KMS-11 (cell line): ENCODE data around the gene FAAP100.

ENCODE experiments used
- H2AFZ ChIP-seq: fragments of 200-600 bp; sonication (generic); 2 replicates; pipeline ENCODE4 v1.6.1; 2016; ENCODE audit warnings: antibody characterized with exemption, mixed run types, low read depth
- H3K27ac ChIP-seq: fragments of 200-600 bp; sonication (generic); 2 replicates; pipeline ENCODE4 v1.6.1; 2016; ENCODE audit warnings: mild to moderate bottlenecking, mixed run types
- H3K27me3 ChIP-seq: fragments of 200-600 bp; sonication (generic); 2 replicates; pipeline ENCODE4 v1.6.1; 2017; ENCODE audit warnings: mild to moderate bottlenecking, low read depth, mixed run types, moderate library complexity; ENCODE audit not compliant: insufficient read depth
- H3K36me3 ChIP-seq: fragments of 200-600 bp; sonication (generic); 2 replicates; pipeline ENCODE4 v1.6.1; 2017; ENCODE audit warnings: mild to moderate bottlenecking, mixed run types; ENCODE audit not compliant: insufficient read depth
- H3K4me1 ChIP-seq: fragments of 200-600 bp; sonication (generic); 2 replicates; pipeline ENCODE4 v1.6.1; 2016; ENCODE audit warnings: mild to moderate bottlenecking, low read depth, mixed run types; ENCODE audit not compliant: poor library complexity, severe bottlenecking
- H3K4me2 ChIP-seq: fragments of 200-600 bp; sonication (generic); 2 replicates; pipeline ENCODE4 v1.7.0; 2016; ENCODE audit warnings: mild to moderate bottlenecking, mixed run types
- H3K4me3 ChIP-seq: fragments of 200-600 bp; sonication (generic); IDR thresholded peaks from 2 replicates; pipeline ENCODE4 v1.6.1; 2017; ENCODE audit warnings: low read depth, low read length, mixed read lengths; ENCODE audit not compliant: insufficient read depth
- H3K79me2 ChIP-seq: fragments of 200-600 bp; sonication (generic); 2 replicates; pipeline ENCODE4 v1.6.1; 2016; ENCODE audit warnings: low read depth, mixed run types; ENCODE audit not compliant: insufficient read depth
- H3K9ac ChIP-seq: fragments of 200-600 bp; sonication (generic); 2 replicates; pipeline ENCODE4 v1.6.1; 2016; ENCODE audit warnings: mild to moderate bottlenecking, mixed run types
- H4K20me1 ChIP-seq: fragments of 200-600 bp; sonication (generic); 2 replicates; pipeline ENCODE4 v1.6.1; 2016; ENCODE audit warnings: mild to moderate bottlenecking, mixed run types; ENCODE audit not compliant: insufficient read depth
- CTCF ChIP-seq: fragments of 200-600 bp; sonication (generic); conservative IDR thresholded peaks from 2 replicates; pipeline ENCODE4 v1.6.1; 2017; ENCODE audit warnings: low read depth, mild to moderate bottlenecking, antibody characterized with exemption, low read length, moderate library complexity, mixed read lengths

Gene FAAP100

GRCh38 chr17:81570964-81571363 lies 18.8 kb upstream of the FAAP100 start:
- no peak for TF ChIP-seq CTCF
- Histone ChIP-seq H3K27ac (no peak overlapping the region), H2AFZ (no peak overlapping the region), H3K4me1 (peaks cover 53% of the 10 kb centered on the region), H3K36me3 (peaks cover 12% of the 10 kb centered on the region; the same call in 1 of the 2 replicates), H3K9ac (no peak overlapping the region), H4K20me1 (no peaks in the 10 kb centered on the region), H3K79me2 (no peaks in the 10 kb centered on the region; the same call in 1 of the 2 replicates), H3K27me3 (no peaks in the 10 kb centered on the region), H3K4me2 (no peak overlapping the region), H3K4me3 (no peak overlapping the region)

- no peak overlapping the region; the same call in 1 of the 2 replicates for H3K4me2 ChIP-seq
- H2AFZ ChIP-seq = no peak overlapping the region
- H3K27me3 ChIP-seq = no peaks in the 10 kb centered on the region
- no peak for TF ChIP-seq CTCF
- H3K36me3 ChIP-seq = peaks cover 12% of the 10 kb centered on the region; the same call in 1 of the 2 replicates
- no peaks in the 10 kb centered on the region for H4K20me1 ChIP-seq
- peak overlapping the region; percentile 75; the same call in 1 of the 2 replicates for H3K27ac ChIP-seq
- no peak overlapping the region for H3K4me3 ChIP-seq
- H3K4me1 ChIP-seq = peaks cover 62% of the 10 kb centered on the region
- no peak overlapping the region for H3K9ac ChIP-seq
- no peaks in the 10 kb centered on the region; the same call in 1 of the 2 replicates for H3K79me2 ChIP-seq
These were observed 17.9 kb upstream of the FAAP100 start for GRCh38 chr17:81569986-81570514.

- Histone ChIP-seq H2AFZ (no peak overlapping the region), H3K4me3 (no peak overlapping the region), H3K27me3 (no peaks in the 10 kb centered on the region), H3K4me1 (peaks cover 78% of the 10 kb centered on the region), H3K27ac (peak overlapping the region; percentile 75), H3K79me2 (no peaks in the 10 kb centered on the region; the same call in 1 of the 2 replicates), H4K20me1 (no peaks in the 10 kb centered on the region), H3K4me2 (peak overlapping the region; percentile 83), H3K9ac (no peak overlapping the region), H3K36me3 (peaks cover 9% of the 10 kb centered on the region; the same call in 1 of the 2 replicates)
- TF ChIP-seq CTCF = no peak
These were observed 16.3 kb upstream of the FAAP100 start for GRCh38 chr17:81568416-81568815.

GRCh38 chr17:81567191-81567590 lies 15.0 kb upstream of the FAAP100 start:
- peak overlapping the region; percentile 75 for H3K27ac ChIP-seq
- no peaks in the 10 kb centered on the region for H4K20me1 ChIP-seq
- no peak overlapping the region for H2AFZ ChIP-seq
- H3K4me2 ChIP-seq = peak overlapping the region; percentile 83
- H3K36me3 ChIP-seq = peaks cover 6% of the 10 kb centered on the region; the same call in 1 of the 2 replicates
- H3K79me2 ChIP-seq = no peaks in the 10 kb centered on the region; the same call in 1 of the 2 replicates
- H3K4me3 ChIP-seq = no peak overlapping the region
- peaks cover 85% of the 10 kb centered on the region for H3K4me1 ChIP-seq
- peak overlapping the region; percentile 4; the same call in 1 of the 2 replicates for H3K9ac ChIP-seq
- TF ChIP-seq CTCF = no peak
- no peaks in the 10 kb centered on the region for H3K27me3 ChIP-seq
